Hepatocyte (in vitro differentiated cells): ENCODE data around the gene CENPU. TPM values are rescaled to one million over a fixed set of nuclear protein-coding genes. Genes with fewer than 3 reads are reported as not detected.
A peak's percentile ranks its signal among the peaks of the same experiment; 100 is the strongest.
"Not testable (repeated sequence)": the region's sequence is repeated elsewhere in the genome, so short reads cannot be mapped to it uniquely, and the experiment has no call there.

Source experiments
- DNase-seq: peaks from one replicate; pipeline ENCODE4 v3.0.0-alpha.2; 2016; ENCODE audit warnings: low spot score
- H2AFZ ChIP-seq: fragments of 200-600 bp; sonication (generic); 2 replicates; pipeline ENCODE4 v1.6.0; 2016; ENCODE audit warnings: antibody characterized with exemption, mild to moderate bottlenecking
- H3K27ac ChIP-seq: fragments of 200-600 bp; sonication (generic); 2 replicates; pipeline ENCODE4 v1.5.1; 2016; ENCODE audit warnings: mild to moderate bottlenecking
- H3K27me3 ChIP-seq: fragments of 200-600 bp; sonication (generic); 2 replicates; pipeline ENCODE4 v1.6.1; 2016
- H3K36me3 ChIP-seq: fragments of 200-600 bp; sonication (generic); replicated peaks from 2 replicates; pipeline ENCODE4 v1.5.1; 2016; ENCODE audit warnings: low read depth; ENCODE audit not compliant: insufficient read depth
- H3K4me1 ChIP-seq: fragments of 200-600 bp; sonication (generic); 2 replicates; pipeline ENCODE4 v1.5.1; 2016; ENCODE audit warnings: mild to moderate bottlenecking, moderate library complexity; ENCODE audit not compliant: insufficient read depth
- H3K4me2 ChIP-seq: fragments of 200-600 bp; sonication (generic); 2 replicates; pipeline ENCODE4 v1.6.0; 2016
- H3K4me3 ChIP-seq: fragments of 200-600 bp; sonication (generic); 2 replicates; pipeline ENCODE4 v1.5.1; 2016; ENCODE audit warnings: mild to moderate bottlenecking
- H3K79me2 ChIP-seq: fragments of 200-600 bp; sonication (generic); 2 replicates; pipeline ENCODE4 v1.6.0; 2017; ENCODE audit warnings: mild to moderate bottlenecking
- H3K9me2 ChIP-seq: fragments of 200-600 bp; sonication (generic); replicated peaks from 2 replicates; pipeline ENCODE4 v1.6.0; 2017; ENCODE audit warnings: mild to moderate bottlenecking; ENCODE audit not compliant: insufficient read depth
- H3K9me3 ChIP-seq: fragments of 200-600 bp; sonication (generic); 2 replicates; pipeline ENCODE4 v1.5.1; 2016; ENCODE audit warnings: low read depth, mild to moderate bottlenecking
- H4K20me1 ChIP-seq: fragments of 200-600 bp; sonication (generic); 2 replicates; pipeline ENCODE4 v1.6.0; 2016; ENCODE audit warnings: mild to moderate bottlenecking; ENCODE audit not compliant: insufficient read depth, poor library complexity, severe bottlenecking
- EZH2 ChIP-seq: fragments of 200-600 bp; sonication (generic); IDR thresholded peaks from 2 replicates; pipeline ENCODE4 v1.6.1; 2016; ENCODE audit warnings: antibody characterized with exemption, mild to moderate bottlenecking, borderline replicate concordance
- EZH2phosphoT487 ChIP-seq: fragments of 200-600 bp; sonication (generic); IDR thresholded peaks from one replicate; pipeline ENCODE4 v1.6.1; 2018; ENCODE audit warnings: antibody characterized with exemption, mild to moderate bottlenecking, low read depth, moderate library complexity; ENCODE audit not compliant: unreplicated experiment, severe bottlenecking
- WGBS: methylation state at CpG from one replicate; pipeline ENCODE4 v1.1.6; 2016; ENCODE audit warnings: low lambda C conversion rate; ENCODE audit errors: missing lambda C conversion rate; 5-methylcytosine and 5-hydroxymethylcytosine counted together
- polyA plus RNA-seq: library from polyadenylated mRNA; unstranded; fragments of >200 nt; fragmentation: Nextera tagmentation; extraction: Ambion mirVana; gene quantifications from 2 replicates; pipeline ENCODE4 v1.2.1, GENCODE V29; 2016
- total RNA-seq: library from RNA; depleted of rRNA; stranded (reverse); fragments of >200 nt; gene quantifications from 2 replicates; pipeline ENCODE4 v1.2.3, GENCODE V29; 2014
- TF ChIP-seq, protein P1 (sequence below): fragments of 200-600 bp; sonication (generic); IDR thresholded peaks from 2 replicates; pipeline ENCODE4 v1.5.1; 2016; ENCODE audit warnings: antibody characterized with exemption, mild to moderate bottlenecking; ENCODE audit not compliant: poor library complexity

The CENPU gene
- total and polyA plus RNA-seq, 2 experiments from 2014 or later = 7.8 to 10.0 TPM

DNA sequence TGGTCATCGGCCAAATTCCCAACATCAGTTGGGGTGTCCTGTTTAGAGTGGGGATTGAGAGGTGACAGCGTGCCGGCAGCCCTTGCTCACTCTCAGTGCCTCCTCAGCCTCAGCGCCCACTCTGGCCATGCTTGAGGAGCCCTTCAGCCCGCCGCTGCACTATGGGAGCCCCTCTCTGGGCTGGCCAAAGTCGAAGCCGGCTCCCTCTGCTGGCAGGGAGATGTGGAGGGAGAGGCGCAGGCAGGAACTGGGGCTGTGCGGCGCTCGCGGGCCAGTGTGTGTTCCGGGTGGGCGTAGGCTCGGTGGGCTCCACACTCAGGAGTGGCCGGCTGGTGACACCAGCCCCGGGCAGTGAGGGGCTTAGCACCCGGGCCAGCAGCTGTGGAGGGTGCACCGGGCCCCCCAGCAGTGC is 7.1 kb upstream of the CENPU start:
- no peaks in the 10 kb centered on the region for H3K27me3 ChIP-seq
- no peaks in the 10 kb centered on the region for H3K9me3 ChIP-seq
- no peaks in the 10 kb centered on the region for H3K79me2 ChIP-seq
- H3K9me2 ChIP-seq = no peaks in the 10 kb centered on the region
- DNase-seq = no peak
- peaks cover 1% of the 10 kb centered on the region for H3K4me1 ChIP-seq
- no peak overlapping the region for H2AFZ ChIP-seq
- no peak overlapping the region for H3K27ac ChIP-seq
- no peaks in the 10 kb centered on the region for H4K20me1 ChIP-seq
- H3K4me3 ChIP-seq = no peak overlapping the region
- TF ChIP-seq EZH2phosphoT487 (no peak), EZH2 (no peak)
- TF ChIP-seq, protein P1, sequence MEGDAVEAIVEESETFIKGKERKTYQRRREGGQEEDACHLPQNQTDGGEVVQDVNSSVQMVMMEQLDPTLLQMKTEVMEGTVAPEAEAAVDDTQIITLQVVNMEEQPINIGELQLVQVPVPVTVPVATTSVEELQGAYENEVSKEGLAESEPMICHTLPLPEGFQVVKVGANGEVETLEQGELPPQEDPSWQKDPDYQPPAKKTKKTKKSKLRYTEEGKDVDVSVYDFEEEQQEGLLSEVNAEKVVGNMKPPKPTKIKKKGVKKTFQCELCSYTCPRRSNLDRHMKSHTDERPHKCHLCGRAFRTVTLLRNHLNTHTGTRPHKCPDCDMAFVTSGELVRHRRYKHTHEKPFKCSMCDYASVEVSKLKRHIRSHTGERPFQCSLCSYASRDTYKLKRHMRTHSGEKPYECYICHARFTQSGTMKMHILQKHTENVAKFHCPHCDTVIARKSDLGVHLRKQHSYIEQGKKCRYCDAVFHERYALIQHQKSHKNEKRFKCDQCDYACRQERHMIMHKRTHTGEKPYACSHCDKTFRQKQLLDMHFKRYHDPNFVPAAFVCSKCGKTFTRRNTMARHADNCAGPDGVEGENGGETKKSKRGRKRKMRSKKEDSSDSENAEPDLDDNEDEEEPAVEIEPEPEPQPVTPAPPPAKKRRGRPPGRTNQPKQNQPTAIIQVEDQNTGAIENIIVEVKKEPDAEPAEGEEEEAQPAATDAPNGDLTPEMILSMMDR = no peak
- WGBS = 98% methylated on average over 20 of the region's 20 CpGs
- no peak overlapping the region for H3K4me2 ChIP-seq
- H3K36me3 ChIP-seq = no peaks in the 10 kb centered on the region

DNA sequence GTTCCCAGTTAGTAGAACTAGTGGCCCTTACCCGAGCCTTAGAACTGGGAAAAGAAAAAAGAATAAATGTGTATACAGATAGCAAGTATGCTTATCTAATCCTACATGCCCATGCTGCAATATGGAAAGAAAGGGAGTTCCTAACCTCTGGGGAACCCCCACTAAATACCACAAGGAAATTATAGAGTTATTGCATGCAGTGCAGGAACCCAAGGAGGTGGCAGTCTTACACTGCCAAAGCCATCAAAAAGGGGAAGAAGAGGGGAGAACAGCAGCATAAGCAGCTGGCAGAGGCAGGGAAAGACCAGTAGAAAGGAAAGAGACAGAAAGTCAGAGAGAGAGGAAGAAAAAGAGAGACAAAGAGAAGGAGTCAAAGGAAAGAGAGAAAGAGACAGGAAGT is 5.7 kb upstream of the CENPU start:
- H3K4me2 ChIP-seq, H3K36me3 ChIP-seq, H3K79me2 ChIP-seq, H3K9me3 ChIP-seq, H3K9me2 ChIP-seq, H3K4me3 ChIP-seq, H3K27ac ChIP-seq, DNase-seq, H4K20me1 ChIP-seq, H3K27me3 ChIP-seq, H3K4me1 ChIP-seq, H2AFZ ChIP-seq: not testable (repeated sequence)
- 91% methylated on average over 1 of the region's 1 CpG for WGBS

DNA sequence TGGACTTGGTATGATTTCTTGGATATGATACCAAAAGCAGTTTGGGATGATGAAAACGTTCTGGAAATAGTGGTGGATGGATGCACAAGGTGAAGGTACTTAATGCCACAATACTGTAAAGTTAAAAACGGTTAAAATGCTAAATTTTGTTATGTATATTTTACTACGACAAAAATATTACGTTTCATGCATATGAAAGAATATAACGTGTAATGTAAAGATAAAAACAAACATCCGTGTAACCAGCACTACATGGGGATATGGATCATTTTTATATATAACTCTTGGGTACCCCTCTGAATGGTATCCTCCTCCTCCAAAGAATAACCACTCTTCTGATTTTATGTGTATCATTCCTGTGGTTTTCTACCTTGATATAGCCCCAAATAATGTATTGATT is 862 bp upstream of the CENPU start:
- Histone ChIP-seq H3K4me1 (no peaks in the 10 kb centered on the region), H3K4me3 (peak overlapping the region; percentile 11), H3K36me3 (no peaks in the 10 kb centered on the region), H3K9me3 (no peaks in the 10 kb centered on the region), H3K79me2 (peaks cover 24% of the 10 kb centered on the region), H4K20me1 (no peaks in the 10 kb centered on the region), H3K27ac (peak overlapping the region; percentile 56), H2AFZ (peak overlapping the region; percentile 62), H3K9me2 (no peaks in the 10 kb centered on the region), H3K27me3 (no peaks in the 10 kb centered on the region), H3K4me2 (peak overlapping the region; percentile 70)
- 69% methylated on average over 6 of the region's 6 CpGs for WGBS
- no peak for DNase-seq
- TF ChIP-seq EZH2 (no peak), EZH2phosphoT487 (no peak)
- TF ChIP-seq, protein P1 = no peak

DNA sequence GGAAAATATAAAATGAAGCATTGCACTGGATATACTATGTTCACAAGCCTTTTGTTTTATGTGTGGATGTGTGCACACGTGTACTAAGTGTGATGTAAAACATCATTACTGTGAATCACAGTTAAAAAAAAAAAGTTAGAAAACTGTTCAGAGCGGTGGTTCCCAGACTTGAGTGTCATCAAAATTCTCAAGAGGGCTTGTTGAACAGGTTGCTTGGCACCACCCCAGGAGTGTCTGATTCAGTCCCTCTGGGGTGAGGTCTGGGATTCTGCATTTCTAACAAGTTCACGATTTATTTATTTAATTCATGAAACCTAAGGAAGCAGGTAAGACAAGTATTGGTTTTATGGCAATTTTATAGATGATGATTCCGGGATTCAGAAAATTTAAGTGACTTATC is 1.8 kb downstream of the CENPU start:
- peak overlapping the region; percentile 80 for H2AFZ ChIP-seq
- H3K9me2 ChIP-seq = no peaks in the 10 kb centered on the region
- no peaks in the 10 kb centered on the region for H3K27me3 ChIP-seq
- no peaks in the 10 kb centered on the region for H4K20me1 ChIP-seq
- no peaks in the 10 kb centered on the region for H3K36me3 ChIP-seq
- H3K4me1 ChIP-seq = no peaks in the 10 kb centered on the region
- H3K4me3 ChIP-seq = no peak overlapping the region
- no peak for TF ChIP-seq EZH2phosphoT487
- TF ChIP-seq, protein P1 = no peak
- TF ChIP-seq EZH2 = no peak
- H3K27ac ChIP-seq = peak overlapping the region; percentile 12
- DNase-seq = no peak
- H3K9me3 ChIP-seq = no peaks in the 10 kb centered on the region
- peak overlapping the region; percentile 90 for H3K4me2 ChIP-seq
- H3K79me2 ChIP-seq = peaks cover 28% of the 10 kb centered on the region
- 57% methylated on average over 4 of the region's 4 CpGs for WGBS
